Erythroblast (primary cell): ENCODE measurements around the gene ANKRD6.

Experiments used
- GATA1 ChIP-seq: IDR thresholded peaks from 2 replicates; pipeline ENCODE4 v1.6.1; 2011; ENCODE audit warnings: low read depth, mild to moderate bottlenecking, control low read depth, low read length, moderate library complexity
- POLR2A ChIP-seq: IDR thresholded peaks from 2 replicates; pipeline ENCODE4 v1.6.1; 2011; ENCODE audit warnings: mild to moderate bottlenecking, low read length

DNA sequence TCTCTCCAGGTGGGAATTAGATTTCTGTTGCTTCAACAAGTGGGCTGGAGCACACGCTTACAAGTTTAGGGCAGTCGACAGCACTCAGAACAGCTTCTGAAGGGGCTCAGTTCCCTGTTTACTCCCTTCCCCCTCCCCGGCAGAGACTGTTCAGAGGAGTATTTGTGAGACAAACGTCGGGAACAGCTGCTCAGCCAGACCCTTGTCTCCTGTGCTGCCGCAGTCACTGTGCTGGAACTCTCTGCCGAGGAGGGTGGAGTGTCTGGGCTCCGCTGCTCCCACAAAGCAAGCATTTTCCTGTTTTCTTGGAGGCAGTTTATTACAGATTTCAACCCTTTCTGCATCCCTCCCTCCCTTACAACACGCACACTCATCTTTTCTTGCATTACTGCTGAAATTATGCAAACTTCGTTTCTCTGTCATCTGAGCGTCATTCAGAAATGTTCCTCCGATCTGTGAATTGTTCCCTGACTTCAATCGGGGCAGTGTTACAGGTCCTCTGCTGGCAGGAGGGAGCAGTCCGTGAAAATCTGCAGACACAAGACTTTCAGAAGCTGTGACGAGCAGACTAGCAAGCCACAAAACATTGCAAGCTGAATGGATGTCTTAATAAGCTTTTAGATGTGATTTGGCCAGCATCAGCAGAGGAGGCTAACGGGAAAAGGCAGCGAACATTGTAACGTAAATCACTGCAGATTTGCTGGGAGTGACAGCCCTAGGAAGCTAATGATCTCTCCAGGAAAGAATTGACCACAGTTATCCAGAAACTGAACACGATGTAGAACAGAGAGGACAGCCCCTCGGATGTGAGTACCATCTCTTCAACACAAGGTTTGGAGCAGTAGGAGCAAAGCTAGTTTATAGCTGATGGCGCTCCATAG lies 129.4 kb downstream of the ANKRD6 start:
- TF ChIP-seq POLR2A (no peak), GATA1 (no peak)
